KMS-11 (cell line): ENCODE measurements around the gene PAEP.

ENCODE experiments used
- H2AFZ ChIP-seq: fragments of 200-600 bp; sonication (generic); 2 replicates; pipeline ENCODE4 v1.6.1; 2016; ENCODE audit warnings: antibody characterized with exemption, mixed run types, low read depth
- H3K27ac ChIP-seq: fragments of 200-600 bp; sonication (generic); 2 replicates; pipeline ENCODE4 v1.6.1; 2016; ENCODE audit warnings: mild to moderate bottlenecking, mixed run types
- H3K27me3 ChIP-seq: fragments of 200-600 bp; sonication (generic); 2 replicates; pipeline ENCODE4 v1.6.1; 2017; ENCODE audit warnings: mild to moderate bottlenecking, low read depth, mixed run types, moderate library complexity; ENCODE audit not compliant: insufficient read depth
- H3K36me3 ChIP-seq: fragments of 200-600 bp; sonication (generic); 2 replicates; pipeline ENCODE4 v1.6.1; 2017; ENCODE audit warnings: mild to moderate bottlenecking, mixed run types; ENCODE audit not compliant: insufficient read depth
- H3K4me1 ChIP-seq: fragments of 200-600 bp; sonication (generic); 2 replicates; pipeline ENCODE4 v1.6.1; 2016; ENCODE audit warnings: mild to moderate bottlenecking, low read depth, mixed run types; ENCODE audit not compliant: poor library complexity, severe bottlenecking
- H3K4me2 ChIP-seq: fragments of 200-600 bp; sonication (generic); 2 replicates; pipeline ENCODE4 v1.7.0; 2016; ENCODE audit warnings: mild to moderate bottlenecking, mixed run types
- H3K4me3 ChIP-seq: fragments of 200-600 bp; sonication (generic); IDR thresholded peaks from 2 replicates; pipeline ENCODE4 v1.6.1; 2017; ENCODE audit warnings: low read depth, low read length, mixed read lengths; ENCODE audit not compliant: insufficient read depth
- H3K79me2 ChIP-seq: fragments of 200-600 bp; sonication (generic); 2 replicates; pipeline ENCODE4 v1.6.1; 2016; ENCODE audit warnings: low read depth, mixed run types; ENCODE audit not compliant: insufficient read depth
- H3K9ac ChIP-seq: fragments of 200-600 bp; sonication (generic); 2 replicates; pipeline ENCODE4 v1.6.1; 2016; ENCODE audit warnings: mild to moderate bottlenecking, mixed run types
- H4K20me1 ChIP-seq: fragments of 200-600 bp; sonication (generic); 2 replicates; pipeline ENCODE4 v1.6.1; 2016; ENCODE audit warnings: mild to moderate bottlenecking, mixed run types; ENCODE audit not compliant: insufficient read depth
- CTCF ChIP-seq: fragments of 200-600 bp; sonication (generic); conservative IDR thresholded peaks from 2 replicates; pipeline ENCODE4 v1.6.1; 2017; ENCODE audit warnings: low read depth, mild to moderate bottlenecking, antibody characterized with exemption, low read length, moderate library complexity, mixed read lengths

The PAEP gene

GRCh38 chr9:135566552-135566951 is 5.0 kb downstream of the PAEP start:
- TF ChIP-seq CTCF = no peak
- Histone ChIP-seq H2AFZ (no peak overlapping the region), H3K27me3 (peaks cover 27% of the 10 kb centered on the region; the same call in 1 of the 2 replicates), H3K9ac (no peak overlapping the region), H4K20me1 (no peaks in the 10 kb centered on the region), H3K79me2 (no peaks in the 10 kb centered on the region), H3K27ac (no peak overlapping the region), H3K4me1 (no peaks in the 10 kb centered on the region), H3K4me2 (no peak overlapping the region), H3K36me3 (no peaks in the 10 kb centered on the region), H3K4me3 (no peak overlapping the region)

GRCh38 chr9:135567311-135567710 is 5.8 kb downstream of the PAEP start:
- no peaks in the 10 kb centered on the region for H4K20me1 ChIP-seq
- no peak overlapping the region for H3K4me2 ChIP-seq
- H3K4me1 ChIP-seq = no peaks in the 10 kb centered on the region
- no peak for TF ChIP-seq CTCF
- no peak overlapping the region for H2AFZ ChIP-seq
- no peaks in the 10 kb centered on the region for H3K79me2 ChIP-seq
- no peak overlapping the region for H3K9ac ChIP-seq
- no peaks in the 10 kb centered on the region for H3K36me3 ChIP-seq
- no peak overlapping the region for H3K27ac ChIP-seq
- peaks cover 29% of the 10 kb centered on the region; the same call in 1 of the 2 replicates for H3K27me3 ChIP-seq
- H3K4me3 ChIP-seq = no peak overlapping the region

- Histone ChIP-seq H3K9ac (no peak overlapping the region), H3K79me2 (no peaks in the 10 kb centered on the region), H3K4me2 (no peak overlapping the region), H3K27ac (no peak overlapping the region), H3K4me3 (no peak overlapping the region), H3K4me1 (no peaks in the 10 kb centered on the region), H4K20me1 (no peaks in the 10 kb centered on the region), H3K36me3 (no peaks in the 10 kb centered on the region), H2AFZ (no peak overlapping the region), H3K27me3 (peaks cover 29% of the 10 kb centered on the region; the same call in 1 of the 2 replicates)
- TF ChIP-seq CTCF = no peak
Measured at GRCh38 chr9:135568026-135568425, 6.5 kb downstream of the PAEP start.

GRCh38 chr9:135570456-135570855 is 8.9 kb downstream of the PAEP start:
- Histone ChIP-seq H4K20me1 (no peaks in the 10 kb centered on the region), H3K9ac (no peak overlapping the region), H3K4me3 (no peak overlapping the region), H3K4me1 (no peaks in the 10 kb centered on the region), H3K4me2 (no peak overlapping the region), H2AFZ (no peak overlapping the region), H3K27ac (no peak overlapping the region), H3K36me3 (no peaks in the 10 kb centered on the region), H3K27me3 (peaks cover 42% of the 10 kb centered on the region; the same call in 1 of the 2 replicates), H3K79me2 (no peaks in the 10 kb centered on the region)
- no peak for TF ChIP-seq CTCF
